ENCODE data around the gene TSPEAR.

DNA sequence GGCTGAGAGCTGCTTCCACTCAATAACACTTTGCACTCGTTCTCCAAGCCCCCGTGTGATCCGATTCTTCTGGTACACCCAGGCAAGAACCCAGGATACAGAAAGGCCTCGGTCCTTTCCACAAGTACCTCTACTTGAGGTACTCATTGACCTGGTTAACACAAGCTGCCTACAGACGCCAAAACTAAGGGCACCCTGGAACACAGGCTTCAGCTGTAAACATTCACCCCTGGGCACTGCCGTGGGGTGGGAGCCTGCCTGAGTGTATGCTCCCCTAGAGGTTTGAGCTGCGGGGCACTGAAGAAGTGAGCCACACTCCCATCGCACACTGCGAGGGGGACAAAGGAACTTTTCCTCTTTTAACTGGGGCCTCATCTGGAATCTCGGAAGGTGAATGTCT lies 225.6 kb downstream of the TSPEAR start:
- TF ChIP-seq CTCF (IDR thresholded peaks at IDR 0.05) (no peak), POLR2A (IDR thresholded peaks at IDR 0.05) (no peak)

Measured in right lobe of liver (tissue), 4 donors.